ENCODE data around the gene GSG1.
"Not testable (repeated sequence)": the region's sequence is repeated elsewhere in the genome, so short reads cannot be mapped to it uniquely, and the experiment has no call there.

The GSG1 gene

DNA sequence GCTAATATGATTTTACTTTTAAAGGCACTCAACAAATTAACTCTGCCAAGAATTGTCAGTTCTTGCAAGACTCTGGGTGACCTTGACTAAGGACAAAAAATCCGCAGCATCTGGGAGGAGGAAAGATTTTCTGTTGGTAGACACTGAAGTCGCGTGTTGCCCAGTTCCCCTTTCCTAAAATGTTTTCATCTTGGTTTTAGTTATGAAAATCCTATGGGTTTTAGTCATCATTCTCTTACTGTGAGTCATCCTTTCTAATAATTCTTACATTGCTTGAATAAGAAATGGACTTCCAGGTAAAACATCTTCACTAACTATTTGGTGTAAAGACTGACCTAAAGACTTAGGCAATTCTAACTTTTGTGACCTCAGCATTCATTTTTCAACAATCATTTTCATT is 9.1 kb downstream of the GSG1 start:
- no peak overlapping the region for H3K9ac ChIP-seq
- no peak for TF ChIP-seq Cebpa-rat (IDR thresholded peaks at IDR 0.05)
- H3K9me3 ChIP-seq: no peaks in the 10 kb centered on the region
- H3K27ac ChIP-seq: no peak overlapping the region
- no peaks in the 10 kb centered on the region for H4K20me1 ChIP-seq
- H3K4me2 ChIP-seq: no peak overlapping the region
- H3K36me3 ChIP-seq: no peaks in the 10 kb centered on the region
- H3K4me1 ChIP-seq: peaks cover 41% of the 10 kb centered on the region
- no peak overlapping the region for H3K4me3 ChIP-seq
- no peaks in the 10 kb centered on the region for H3K27me3 ChIP-seq

GRCh38 chr12:13093848-13094220 is 9.6 kb downstream of the GSG1 start:
- Histone ChIP-seq H3K36me3 (no peaks in the 10 kb centered on the region), H3K27me3 (no peaks in the 10 kb centered on the region), H3K4me2 (no peak overlapping the region), H3K4me3 (no peak overlapping the region), H4K20me1 (no peaks in the 10 kb centered on the region), H3K4me1 (peaks cover 41% of the 10 kb centered on the region), H3K9ac (no peak overlapping the region), H3K27ac (no peak overlapping the region), H3K9me3 (no peaks in the 10 kb centered on the region)
- no peak for TF ChIP-seq Cebpa-rat (IDR thresholded peaks at IDR 0.05)

- Histone ChIP-seq H3K4me3 (no peak overlapping the region), H3K9me3 (no peaks in the 10 kb centered on the region), H3K27ac (no peak overlapping the region), H4K20me1 (no peaks in the 10 kb centered on the region), H3K4me1 (peaks cover 41% of the 10 kb centered on the region), H3K36me3 (no peaks in the 10 kb centered on the region), H3K27me3 (no peaks in the 10 kb centered on the region), H3K4me2 (no peak overlapping the region), H3K9ac (no peak overlapping the region)
- no peak for TF ChIP-seq Cebpa-rat (IDR thresholded peaks at IDR 0.05)
These were observed 10.1 kb downstream of the GSG1 start for GRCh38 chr12:13093191-13093847.

DNA sequence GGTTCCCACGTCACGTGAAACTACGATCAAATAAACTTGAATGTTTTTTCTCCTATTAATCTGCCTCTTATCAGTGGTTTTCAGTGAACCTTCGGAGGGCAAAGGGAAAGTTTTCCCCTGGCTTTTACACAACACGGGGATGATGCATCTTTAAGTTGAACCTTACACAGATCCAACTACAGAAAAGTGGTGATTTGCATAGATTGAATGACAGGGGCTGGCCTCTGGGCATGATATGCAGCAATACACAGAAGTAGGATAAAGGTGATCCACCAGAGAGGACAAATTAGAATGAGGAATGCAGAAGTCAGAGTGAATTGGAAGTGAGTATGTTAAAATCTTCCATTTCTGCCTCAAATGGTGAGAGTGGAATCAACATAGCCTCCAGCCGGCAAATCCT is 11.6 kb downstream of the GSG1 start:
- no peaks in the 10 kb centered on the region for H3K27me3 ChIP-seq
- no peaks in the 10 kb centered on the region for H3K36me3 ChIP-seq
- H3K27ac ChIP-seq: no peak overlapping the region
- no peaks in the 10 kb centered on the region for H4K20me1 ChIP-seq
- TF ChIP-seq Cebpa-rat (IDR thresholded peaks at IDR 0.05): no peak
- no peak overlapping the region for H3K4me2 ChIP-seq
- H3K9ac ChIP-seq: no peak overlapping the region
- H3K9me3 ChIP-seq: no peaks in the 10 kb centered on the region
- H3K4me1 ChIP-seq: peaks cover 41% of the 10 kb centered on the region
- H3K4me3 ChIP-seq: no peak overlapping the region

DNA sequence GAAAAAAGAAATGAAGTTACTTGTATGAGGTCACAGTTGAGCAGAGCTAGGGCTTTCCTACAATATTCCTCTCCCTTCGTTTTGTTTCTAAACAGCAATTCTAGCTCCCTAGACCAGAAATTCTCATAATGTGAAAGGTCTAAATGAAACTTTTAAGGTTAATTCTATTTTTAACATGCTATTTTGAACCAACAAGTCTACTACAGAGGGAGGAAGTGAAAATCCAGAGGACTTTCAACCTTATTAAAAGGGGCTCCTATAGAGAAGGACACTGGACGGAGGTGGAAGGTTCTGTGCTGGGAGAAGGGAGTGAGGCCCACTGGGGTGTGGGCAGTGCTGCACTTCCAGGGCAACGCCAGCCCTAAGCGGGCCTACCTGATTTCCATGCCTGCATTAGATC is 13.4 kb downstream of the GSG1 start:
- peaks cover 4% of the 10 kb centered on the region for H3K36me3 ChIP-seq
- H3K9me3 ChIP-seq: peaks cover 2% of the 10 kb centered on the region; the same call in 1 of the 2 replicates
- no peak overlapping the region for H3K27ac ChIP-seq
- no peaks in the 10 kb centered on the region for H3K27me3 ChIP-seq
- no peaks in the 10 kb centered on the region for H4K20me1 ChIP-seq
- peak overlapping the region; percentile 56 for H3K4me2 ChIP-seq
- no peak overlapping the region for H3K4me3 ChIP-seq
- peaks cover 40% of the 10 kb centered on the region for H3K4me1 ChIP-seq
- H3K9ac ChIP-seq: no peak overlapping the region
- TF ChIP-seq Cebpa-rat (IDR thresholded peaks at IDR 0.05): no peak

GRCh38 chr12:13088496-13088895 is 15.0 kb downstream of the GSG1 start:
- peak overlapping the region; percentile 78 for H3K4me2 ChIP-seq
- H4K20me1 ChIP-seq: no peaks in the 10 kb centered on the region
- no peak overlapping the region for H3K9ac ChIP-seq
- H3K27ac ChIP-seq: no peak overlapping the region
- peaks cover 15% of the 10 kb centered on the region; the same call in 1 of the 2 replicates for H3K9me3 ChIP-seq
- no peaks in the 10 kb centered on the region for H3K27me3 ChIP-seq
- peaks cover 40% of the 10 kb centered on the region for H3K4me1 ChIP-seq
- no peak overlapping the region for H3K4me3 ChIP-seq
- H3K36me3 ChIP-seq: peaks cover 18% of the 10 kb centered on the region
- no peak for TF ChIP-seq Cebpa-rat (IDR thresholded peaks at IDR 0.05)

- Histone ChIP-seq H4K20me1 (no peaks in the 10 kb centered on the region), H3K4me3 (no peak overlapping the region), H3K36me3 (peaks cover 23% of the 10 kb centered on the region), H3K9ac (no peak overlapping the region), H3K9me3 (peaks cover 15% of the 10 kb centered on the region; the same call in 1 of the 2 replicates), H3K27me3 (no peaks in the 10 kb centered on the region), H3K27ac (no peak overlapping the region), H3K4me1 (peaks cover 40% of the 10 kb centered on the region), H3K4me2 (peak overlapping the region; percentile 78)
- no peak for TF ChIP-seq Cebpa-rat (IDR thresholded peaks at IDR 0.05)
These were observed 15.7 kb downstream of the GSG1 start for GRCh38 chr12:13087766-13088165.

DNA sequence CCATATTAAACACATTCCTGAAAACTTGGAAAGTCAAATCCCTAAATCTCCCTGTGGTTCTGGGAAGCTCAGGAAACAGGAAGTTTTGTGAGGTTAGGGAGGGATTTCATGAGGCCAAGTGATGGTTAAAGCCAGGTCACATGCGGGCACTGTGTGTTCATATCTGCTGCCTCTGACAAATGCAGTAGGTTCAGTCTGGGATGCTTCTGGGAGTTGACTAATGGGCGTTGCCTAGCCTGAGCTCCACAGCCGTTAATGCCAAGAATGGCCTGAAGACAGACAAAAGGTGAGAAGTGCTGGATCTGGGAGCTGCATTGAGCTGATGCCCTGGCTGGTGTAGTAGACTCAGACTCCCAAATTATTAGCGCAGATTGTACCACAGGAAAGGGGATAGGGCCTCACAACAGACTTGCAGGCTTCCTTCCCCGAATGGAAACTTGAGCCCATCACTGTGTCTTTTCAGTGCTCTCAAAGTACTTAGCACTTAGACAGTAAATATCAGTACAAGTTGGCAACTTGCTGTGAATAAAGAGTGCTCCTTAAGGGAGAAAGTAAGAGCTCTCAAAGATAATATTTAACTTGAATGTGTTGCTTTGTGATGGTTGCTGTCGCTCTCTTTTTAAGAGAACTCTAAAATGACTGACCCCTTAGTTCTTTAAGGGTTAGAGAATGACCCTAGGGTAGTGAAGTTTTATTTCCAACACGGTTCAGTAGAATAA is 17.3 kb downstream of the GSG1 start:
- Histone ChIP-seq H3K4me1 (peaks cover 40% of the 10 kb centered on the region), H3K27me3 (no peaks in the 10 kb centered on the region), H3K4me2 (peak overlapping the region; percentile 78; the same call in 1 of the 2 replicates), H3K9ac (no peak overlapping the region), H3K9me3 (peaks cover 15% of the 10 kb centered on the region; the same call in 1 of the 2 replicates), H3K4me3 (no peak overlapping the region), H4K20me1 (no peaks in the 10 kb centered on the region), H3K36me3 (peaks cover 26% of the 10 kb centered on the region), H3K27ac (no peak overlapping the region)
- TF ChIP-seq Cebpa-rat (IDR thresholded peaks at IDR 0.05): no peak

GRCh38 chr12:13084898-13085640 is 18.4 kb downstream of the GSG1 start:
- peaks cover 15% of the 10 kb centered on the region; the same call in 1 of the 2 replicates for H3K9me3 ChIP-seq
- no peak overlapping the region for H3K4me3 ChIP-seq
- H3K4me1 ChIP-seq: peaks cover 35% of the 10 kb centered on the region
- H3K9ac ChIP-seq: no peak overlapping the region
- H3K36me3 ChIP-seq: peaks cover 37% of the 10 kb centered on the region
- H3K27me3 ChIP-seq: no peaks in the 10 kb centered on the region
- no peaks in the 10 kb centered on the region for H4K20me1 ChIP-seq
- H3K27ac ChIP-seq: no peak overlapping the region
- H3K4me2 ChIP-seq: no peak overlapping the region
- no peak for TF ChIP-seq Cebpa-rat (IDR thresholded peaks at IDR 0.05)

DNA sequence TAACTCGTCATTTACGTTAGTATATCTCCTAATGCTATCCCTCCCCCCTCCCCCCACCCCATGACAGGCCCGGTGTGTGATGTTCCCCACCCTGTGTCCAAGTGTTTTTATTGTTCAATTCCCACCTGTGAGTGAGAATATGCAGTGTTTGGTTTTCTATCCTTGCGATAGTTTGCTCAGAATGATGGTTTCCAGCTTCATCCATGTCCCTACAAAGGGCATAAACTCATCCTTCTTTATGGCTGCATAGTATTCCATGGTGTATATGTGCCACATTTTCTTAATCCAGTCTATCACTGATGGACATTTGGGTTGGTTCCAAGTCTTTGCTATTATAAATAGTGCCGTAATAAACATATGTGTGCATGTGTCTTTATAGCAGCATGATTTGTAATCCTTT is 19.8 kb downstream of the GSG1 start:
- H3K4me3 ChIP-seq: not testable (repeated sequence)

More for the DNA sequence above, 19.8 kb downstream of the GSG1 start:
- H3K9ac ChIP-seq, H3K27ac ChIP-seq, H3K27me3 ChIP-seq, H3K4me2 ChIP-seq, H4K20me1 ChIP-seq: not testable (repeated sequence)
- H3K9me3 ChIP-seq: peaks cover 20% of the 10 kb centered on the region; the same call in 1 of the 2 replicates
- peaks cover 47% of the 10 kb centered on the region for H3K36me3 ChIP-seq
- peaks cover 21% of the 10 kb centered on the region for H3K4me1 ChIP-seq

Data from BLaER1 (cell line).